ENCODE results near the gene APBB2.

The APBB2 gene

GRCh38 chr4:40881851-40882250 lies 332.5 kb downstream of the APBB2 start:
- DNase-seq: no peak

GRCh38 chr4:40881096-40881495 lies 333.2 kb downstream of the APBB2 start:
- DNase-seq: no peak

GRCh38 chr4:40878548-40879055 lies 335.7 kb downstream of the APBB2 start:
- no peak for DNase-seq

- no peak for DNase-seq
Observed at GRCh38 chr4:40877081-40877480, 337.3 kb downstream of the APBB2 start.

- no peak for DNase-seq
Observed at GRCh38 chr4:40875507-40876150, 338.7 kb downstream of the APBB2 start.

- DNase-seq: no peak
Observed at GRCh38 chr4:40874901-40875300, 339.4 kb downstream of the APBB2 start.

- no peak for DNase-seq
Observed at GRCh38 chr4:40874331-40874730, 340.0 kb downstream of the APBB2 start.

- no peak for DNase-seq
Observed at GRCh38 chr4:40871695-40872250, 342.6 kb downstream of the APBB2 start.

GRCh38 chr4:40870150-40870549 lies 344.2 kb downstream of the APBB2 start:
- no peak for DNase-seq

GRCh38 chr4:40865696-40866095 lies 348.6 kb downstream of the APBB2 start:
- DNase-seq: no peak

GRCh38 chr4:40864531-40864930 lies 349.8 kb downstream of the APBB2 start:
- DNase-seq: no peak

- peak; percentile 44 for DNase-seq
Observed at GRCh38 chr4:40858962-40859361, 355.4 kb downstream of the APBB2 start.

GRCh38 chr4:40857956-40858355 lies 356.4 kb downstream of the APBB2 start:
- no peak for DNase-seq

GRCh38 chr4:40856840-40857362 lies 357.4 kb downstream of the APBB2 start:
- DNase-seq: peak; percentile 81

- no peak for DNase-seq
Observed at GRCh38 chr4:40856277-40856839, 358.0 kb downstream of the APBB2 start.

- DNase-seq: no peak
Observed at GRCh38 chr4:40850496-40850895, 363.8 kb downstream of the APBB2 start.

GRCh38 chr4:40848940-40849339 lies 365.4 kb downstream of the APBB2 start:
- no peak for DNase-seq

- DNase-seq: no peak
Observed at GRCh38 chr4:40848251-40848650, 366.1 kb downstream of the APBB2 start.

- DNase-seq: no peak
Observed at GRCh38 chr4:40846532-40846931, 367.8 kb downstream of the APBB2 start.

GRCh38 chr4:40845154-40845835 lies 369.0 kb downstream of the APBB2 start:
- DNase-seq: peak; percentile 73

- no peak for DNase-seq
Observed at GRCh38 chr4:40844261-40844660, 370.1 kb downstream of the APBB2 start.

GRCh38 chr4:40843696-40844095 lies 370.6 kb downstream of the APBB2 start:
- DNase-seq: no peak

- DNase-seq: no peak
Observed at GRCh38 chr4:40842725-40843423, 371.5 kb downstream of the APBB2 start.
